Effector memory CD4-positive, alpha-beta T cell (primary cell): ENCODE results near the gene TRIM71.
"Not testable (repeated sequence)": the region's sequence is repeated elsewhere in the genome, so short reads cannot be mapped to it uniquely, and the experiment has no call there.

Experiments used
- DNase-seq, 3 donors: peaks; one replicate each; pipeline ENCODE4 v3.0.0-alpha.2; 2020
- H3K27ac ChIP-seq: 2 replicates; pipeline ENCODE4 v1.7.0; 2013; ENCODE audit warnings: mild to moderate bottlenecking, low read length, moderate library complexity; ENCODE audit not compliant: insufficient read depth, poor library complexity, severe bottlenecking
- H3K27me3 ChIP-seq: replicated peaks from 2 replicates; pipeline ENCODE4 v1.7.0; 2013; ENCODE audit warnings: mild to moderate bottlenecking, low read length; ENCODE audit not compliant: insufficient read depth, control insufficient read depth, poor library complexity, severe bottlenecking
- H3K36me3 ChIP-seq: 2 replicates; pipeline ENCODE4 v1.7.0; 2013; ENCODE audit warnings: mild to moderate bottlenecking, low read length, moderate library complexity; ENCODE audit not compliant: control insufficient read depth, insufficient read depth
- H3K4me1 ChIP-seq: 2 replicates; pipeline ENCODE4 v1.7.0; 2013; ENCODE audit warnings: low read length, mild to moderate bottlenecking; ENCODE audit not compliant: control insufficient read depth, insufficient read depth, poor library complexity, severe bottlenecking
- H3K4me3 ChIP-seq: 2 replicates; pipeline ENCODE4 v1.7.0; 2013; ENCODE audit warnings: low read length, low read depth, mild to moderate bottlenecking; ENCODE audit not compliant: insufficient read depth, poor library complexity, severe bottlenecking
- H3K9me3 ChIP-seq: 2 replicates; pipeline ENCODE4 v1.7.0; 2013; ENCODE audit warnings: mild to moderate bottlenecking, low read length, moderate library complexity; ENCODE audit not compliant: control insufficient read depth

TRIM71 gene

GRCh38 chr3:32796384-32796950 lies 21.3 kb upstream of the TRIM71 start:
- H3K4me3 ChIP-seq, H3K27ac ChIP-seq, H3K36me3 ChIP-seq, H3K4me1 ChIP-seq, DNase-seq, H3K9me3 ChIP-seq, H3K27me3 ChIP-seq: not testable (repeated sequence)

GRCh38 chr3:32797776-32798175 lies 20.0 kb upstream of the TRIM71 start:
- H3K27me3 ChIP-seq, result no peaks in the 10 kb centered on the region
- no peak for DNase-seq
- H3K27ac ChIP-seq, result no peak overlapping the region
- no peaks in the 10 kb centered on the region for H3K36me3 ChIP-seq
- no peaks in the 10 kb centered on the region for H3K9me3 ChIP-seq
- H3K4me1 ChIP-seq, result no peaks in the 10 kb centered on the region
- H3K4me3 ChIP-seq, result no peak overlapping the region

- H3K4me1 ChIP-seq, H3K36me3 ChIP-seq, H3K4me3 ChIP-seq, H3K9me3 ChIP-seq, H3K27me3 ChIP-seq, DNase-seq, H3K27ac ChIP-seq: not testable (repeated sequence)
Measured at GRCh38 chr3:32801440-32801839, 16.4 kb upstream of the TRIM71 start.

GRCh38 chr3:32813180-32813579 lies 4.6 kb upstream of the TRIM71 start:
- DNase-seq, result no peak
- H3K9me3 ChIP-seq, result no peaks in the 10 kb centered on the region

GRCh38 chr3:32814361-32814760 lies 3.4 kb upstream of the TRIM71 start:
- no peak for DNase-seq
- Histone ChIP-seq H3K27ac (no peak overlapping the region), H3K4me3 (no peak overlapping the region), H3K4me1 (peaks cover 8% of the 10 kb centered on the region), H3K9me3 (no peaks in the 10 kb centered on the region), H3K36me3 (no peaks in the 10 kb centered on the region), H3K27me3 (peaks cover 13% of the 10 kb centered on the region)

More at GRCh38 chr3:32813180-32813579, 4.6 kb upstream of the TRIM71 start:
- Histone ChIP-seq H3K27ac (no peak overlapping the region), H3K27me3 (peaks cover 13% of the 10 kb centered on the region), H3K36me3 (no peaks in the 10 kb centered on the region), H3K4me1 (peaks cover 8% of the 10 kb centered on the region), H3K4me3 (no peak overlapping the region)

GRCh38 chr3:32815841-32816438 lies 1.9 kb upstream of the TRIM71 start:
- DNase-seq, result no peak
- Histone ChIP-seq H3K36me3 (no peaks in the 10 kb centered on the region), H3K4me1 (peaks cover 8% of the 10 kb centered on the region), H3K9me3 (no peaks in the 10 kb centered on the region), H3K27ac (no peak overlapping the region), H3K4me3 (no peak overlapping the region), H3K27me3 (peaks cover 13% of the 10 kb centered on the region)

- H3K36me3 ChIP-seq, result no peaks in the 10 kb centered on the region
- no peaks in the 10 kb centered on the region for H3K9me3 ChIP-seq
- no peak overlapping the region for H3K27ac ChIP-seq
- H3K27me3 ChIP-seq, result peaks cover 13% of the 10 kb centered on the region
- DNase-seq, result no peak
- peaks cover 8% of the 10 kb centered on the region for H3K4me1 ChIP-seq
- H3K4me3 ChIP-seq, result peak overlapping the region; percentile 46
Measured at GRCh38 chr3:32816439-32817256, 1.1 kb upstream of the TRIM71 start.

GRCh38 chr3:32817257-32817557 lies 590 bp upstream of the TRIM71 start:
- Histone ChIP-seq H3K27me3 (peaks cover 13% of the 10 kb centered on the region), H3K4me1 (peaks cover 8% of the 10 kb centered on the region), H3K27ac (no peak overlapping the region), H3K9me3 (no peaks in the 10 kb centered on the region), H3K36me3 (no peaks in the 10 kb centered on the region), H3K4me3 (peak overlapping the region; percentile 46)
- DNase-seq, result no peak

GRCh38 chr3:32818229-32818969 lies 602 bp downstream of the TRIM71 start:
- no peaks in the 10 kb centered on the region for H3K9me3 ChIP-seq
- H3K27ac ChIP-seq, result no peak overlapping the region
- H3K4me1 ChIP-seq, result peaks cover 8% of the 10 kb centered on the region
- H3K27me3 ChIP-seq, result peaks cover 13% of the 10 kb centered on the region
- peak overlapping the region; percentile 32 for H3K4me3 ChIP-seq
- H3K36me3 ChIP-seq, result no peaks in the 10 kb centered on the region
- no peak for DNase-seq
